H1 (cell line): ENCODE measurements around the gene MYO15A. TPM values are rescaled to one million over a fixed set of nuclear protein-coding genes. Genes with fewer than 3 reads are reported as not detected.

Experiments used
- CTCF ChIA-PET: fragments of 300-600 bp; sonication (Branson Sonifier 250); formaldehyde crosslinking; loops from one replicate; lab custom pipeline; 2021; ENCODE audit not compliant: partially characterized antibody; lab: Charles Lee
- POLR2A ChIA-PET: fragments of 300-600 bp; sonication (Branson Sonifier 250); formaldehyde crosslinking; loops from one replicate; lab custom pipeline; 2021; ENCODE audit warnings: inconsistent platforms; ENCODE audit not compliant: partially characterized antibody; lab: Charles Lee
- DNase-seq, 2 experiments: peaks; one replicate each; pipeline versions ENCODE4 v3.0.0 to v3.0.0-alpha.2; 2010 to 2022; ENCODE audit warnings: low spot score in 2 of 2, low read depth in 1 of 2, mixed read lengths in 1 of 2
- FAIRE-seq: peaks from 2 replicates; lab custom pipeline; 2011; peaks lifted over from hg19 to GRCh38; lab: Jason Lieb, UNC
- H2AFZ ChIP-seq: 2 replicates; pipeline ENCODE4 v1.8.1; 2012; ENCODE audit warnings: low read length, inconsistent platforms
- H2AK5ac ChIP-seq: 2 replicates; pipeline ENCODE4 v1.6.1; 2013; ENCODE audit warnings: low read depth, low read length
- H2BK120ac ChIP-seq: replicated peaks from 2 replicates; pipeline ENCODE3; 2013; ENCODE audit warnings: low read depth, low read length, inconsistent platforms
- H2BK12ac ChIP-seq: 2 replicates; pipeline ENCODE4 v1.6.1; 2013; ENCODE audit warnings: low read depth, low read length
- H2BK15ac ChIP-seq: 2 replicates; pipeline ENCODE4 v1.6.1; 2013; ENCODE audit warnings: low read length
- H2BK20ac ChIP-seq: 2 replicates; pipeline ENCODE4 v1.6.1; 2013; ENCODE audit warnings: low read length
- H2BK5ac ChIP-seq: 2 replicates; pipeline ENCODE4 v1.6.1; 2013; ENCODE audit warnings: low read depth, low read length
- H3K14ac ChIP-seq: 2 replicates; pipeline ENCODE4 v1.6.1; 2013; ENCODE audit warnings: inconsistent platforms; ENCODE audit not compliant: insufficient read length
- H3K18ac ChIP-seq: 2 replicates; pipeline ENCODE4 v1.6.1; 2013; ENCODE audit warnings: low read length; ENCODE audit errors: extremely low read depth
- H3K23ac ChIP-seq: 2 replicates; pipeline ENCODE4 v1.6.1; 2013; ENCODE audit warnings: inconsistent platforms; ENCODE audit not compliant: insufficient read length
- H3K23me2 ChIP-seq: 2 replicates; pipeline ENCODE4 v1.6.1; 2013; ENCODE audit warnings: low read depth, low read length
- H3K27ac ChIP-seq: 2 replicates; pipeline ENCODE4 v1.6.1; 2011; ENCODE audit warnings: low read depth, low read length, inconsistent platforms
- H3K27me3 ChIP-seq, 4 experiments: replicated peaks in 1 of 4; 1 replicate in 1 of 4; 2 replicates in 3 of 4; pipeline versions ENCODE4 v1.6.1 to v1.8.1; 2011 to 2013; ENCODE audit warnings: low read length in 3 of 4, mild to moderate bottlenecking in 3 of 4, inconsistent platforms in 2 of 4, mixed read lengths in 2 of 4, moderate library complexity in 1 of 4; ENCODE audit not compliant: control insufficient read depth in 3 of 4, insufficient read depth in 3 of 4; ENCODE audit errors: extremely low read depth in 1 of 4
- H3K36me3 ChIP-seq, 4 experiments: 2 replicates each; pipeline versions ENCODE4 v1.6.1 to v1.8.1; 2011 to 2013; ENCODE audit warnings: mild to moderate bottlenecking in 4 of 4, low read length in 3 of 4, moderate library complexity in 2 of 4, control low read depth in 1 of 4, inconsistent platforms in 1 of 4; ENCODE audit not compliant: insufficient read depth in 4 of 4, control insufficient read depth in 2 of 4
- H3K4ac ChIP-seq: replicated peaks from 2 replicates; pipeline ENCODE3; 2013; ENCODE audit warnings: low read length, low read depth, mixed read lengths, inconsistent platforms; ENCODE audit not compliant: insufficient read length
- H3K4me1 ChIP-seq, 4 experiments: replicated peaks in 1 of 4; 1 replicate in 1 of 4; 2 replicates in 3 of 4; pipeline versions ENCODE4 v1.6.1 to v1.8.1; 2011 to 2013; ENCODE audit warnings: low read length in 3 of 4, inconsistent platforms in 2 of 4, mixed read lengths in 1 of 4; ENCODE audit not compliant: insufficient read depth in 4 of 4, control insufficient read depth in 3 of 4
- H3K4me2 ChIP-seq, 2 experiments: 2 replicates each; pipeline versions ENCODE4 v1.6.1 to v1.8.1; 2011 to 2013; ENCODE audit warnings: low read depth in 2 of 2, low read length in 2 of 2, control low read depth in 1 of 2, inconsistent platforms in 1 of 2, mild to moderate bottlenecking in 1 of 2; ENCODE audit not compliant: insufficient read depth in 1 of 2
- H3K4me3 ChIP-seq, 4 experiments: fragments of 200-600, 300-600 bp in 1 of 4; sonication (generic), shearing (Covaris generic), sonication (Bioruptor Twin) in 1 of 4; 2 replicates each; pipeline versions ENCODE4 v1.5.1 to v1.8.1; 2011 to 2016; ENCODE audit warnings: low read length in 4 of 4, low read depth in 3 of 4, control low read depth in 2 of 4, inconsistent platforms in 2 of 4, mild to moderate bottlenecking in 2 of 4, mixed read lengths in 1 of 4, moderate library complexity in 1 of 4; ENCODE audit not compliant: insufficient read depth in 2 of 4; ENCODE audit errors: extremely low read depth in 1 of 4
- H3K56ac ChIP-seq: replicated peaks from 2 replicates; pipeline ENCODE3; 2013; ENCODE audit warnings: low read depth, mild to moderate bottlenecking, mixed read lengths, low read length, inconsistent platforms; ENCODE audit not compliant: insufficient read length
- H3K79me1 ChIP-seq: 2 replicates; pipeline ENCODE4 v1.6.1; 2013; ENCODE audit warnings: low read depth, low read length, control low read depth
- H3K79me2 ChIP-seq, 2 experiments: 2 replicates each; pipeline versions ENCODE4 v1.6.1 to v1.8.1; 2012 to 2013; ENCODE audit warnings: low read length in 2 of 2, mild to moderate bottlenecking in 2 of 2, inconsistent platforms in 1 of 2; ENCODE audit not compliant: insufficient read depth in 2 of 2, control insufficient read depth in 1 of 2
- H3K9ac ChIP-seq, 4 experiments: replicated peaks in 1 of 4; 1 replicate in 1 of 4; 2 replicates in 3 of 4; pipeline versions ENCODE4 v1.6.1 to v1.8.1; 2011 to 2013; ENCODE audit warnings: low read depth in 3 of 4, low read length in 3 of 4, control low read depth in 2 of 4, mild to moderate bottlenecking in 2 of 4, moderate library complexity in 2 of 4, inconsistent platforms in 1 of 4; ENCODE audit errors: extremely low read depth in 1 of 4
- H3K9me3 ChIP-seq, 2 experiments: 2 replicates each; pipeline versions ENCODE4 v1.6.1 to v1.8.1; 2012 to 2013; ENCODE audit warnings: mild to moderate bottlenecking in 2 of 2, moderate library complexity in 2 of 2, control low read depth in 1 of 2, inconsistent platforms in 1 of 2, low read depth in 1 of 2, low read length in 1 of 2, mixed read lengths in 1 of 2; ENCODE audit not compliant: insufficient read depth in 2 of 2
- H4K20me1 ChIP-seq, 2 experiments: replicated peaks in 1 of 2; 2 replicates each; pipeline versions ENCODE3 to v1.8.1; 2011 to 2013; ENCODE audit warnings: inconsistent platforms in 2 of 2, low read length in 2 of 2, mild to moderate bottlenecking in 1 of 2; ENCODE audit not compliant: insufficient read depth in 2 of 2, control insufficient read depth in 1 of 2
- H4K5ac ChIP-seq: 2 replicates; pipeline ENCODE4 v1.6.1; 2013; ENCODE audit warnings: low read length, low read depth, mixed read lengths, inconsistent platforms; ENCODE audit not compliant: insufficient read length
- H4K8ac ChIP-seq: 2 replicates; pipeline ENCODE4 v1.8.0; 2013; ENCODE audit warnings: mild to moderate bottlenecking, moderate library complexity, low read length, inconsistent platforms; ENCODE audit not compliant: insufficient read depth; ENCODE audit errors: extremely low read depth
- H4K91ac ChIP-seq: replicated peaks from 2 replicates; pipeline ENCODE3; 2013; ENCODE audit warnings: low read length, mixed read lengths, inconsistent platforms; ENCODE audit not compliant: insufficient read length
- CBX5 ChIP-seq: fragments of 300-800, 300-1000 bp; sonication (generic); IDR thresholded peaks from 2 replicates; pipeline ENCODE4 v1.7.1; 2016; ENCODE audit warnings: antibody characterized with exemption, low read length, low read depth
- E2F6 ChIP-seq: IDR thresholded peaks from 2 replicates; pipeline ENCODE4 v1.6.1; 2012; ENCODE audit warnings: inconsistent platforms
- EP300 ChIP-seq, 2 experiments: IDR thresholded peaks; 1 replicate in 1 of 2; 2 replicates in 1 of 2; pipeline ENCODE4 v1.6.1; 2011 to 2012; ENCODE audit warnings: low read depth in 2 of 2, low read length in 2 of 2, mild to moderate bottlenecking in 2 of 2, borderline replicate concordance in 1 of 2, inconsistent platforms in 1 of 2, moderate library complexity in 1 of 2
- EZH2 ChIP-seq: fragments of 200-600 bp; sonication (generic); IDR thresholded peaks from 2 replicates; pipeline ENCODE4 v1.7.1; 2012; ENCODE audit warnings: low read depth, mild to moderate bottlenecking, moderate library complexity, low read length, inconsistent platforms; ENCODE audit not compliant: severe bottlenecking
- GABPA ChIP-seq: IDR thresholded peaks from 2 replicates; pipeline ENCODE4 v1.6.1; 2011; ENCODE audit warnings: mild to moderate bottlenecking, low read length, moderate library complexity, borderline replicate concordance; ENCODE audit not compliant: insufficient read depth
- HDAC6 ChIP-seq: IDR thresholded peaks from one replicate; pipeline ENCODE4 v1.7.1; 2012; ENCODE audit warnings: low read depth, mild to moderate bottlenecking, inconsistent platforms, low read length, moderate library complexity
- RAD21 ChIP-seq, 2 experiments: IDR thresholded peaks in 1 of 2; conservative IDR thresholded peaks in 1 of 2; 2 replicates each; pipeline ENCODE4 v1.6.1; 2011; ENCODE audit warnings: low read depth in 2 of 2, low read length in 2 of 2, improper control_type of control experiment in 1 of 2, inconsistent platforms in 1 of 2, mild to moderate bottlenecking in 1 of 2, moderate library complexity in 1 of 2
- USF2 ChIP-seq: IDR thresholded peaks from 2 replicates; pipeline ENCODE4 v1.6.1; 2011; ENCODE audit warnings: low read length, improper control_type of control experiment
- ZNF274 ChIP-seq: IDR thresholded peaks from 2 replicates; pipeline ENCODE4 v1.7.0; 2012; ENCODE audit warnings: low read length, borderline replicate concordance; ENCODE audit errors: extremely low read depth
- WGBS, 2 experiments: shearing (Covaris generic) in 1 of 2; methylation state at CpG; one replicate each; pipeline versions ENCODE4 v1.1.6 to v1.1.7; 2013 to 2015; ENCODE audit warnings: low lambda C conversion rate in 2 of 2, mixed read lengths in 2 of 2, inconsistent platforms in 1 of 2, low coverage in 1 of 2, missing lambda C conversion rate in 1 of 2; ENCODE audit not compliant: insufficient replicate concordance in 2 of 2, insufficient coverage in 1 of 2, insufficient read length in 1 of 2; ENCODE audit errors: extremely low coverage in 1 of 2, missing lambda C conversion rate in 1 of 2; 5-methylcytosine and 5-hydroxymethylcytosine counted together
- polyA plus RNA-seq, 7 experiments: library from polyadenylated mRNA; depleted of rRNA in 3 of 7; stranded (reverse) in 5 of 7; unstranded in 2 of 7; fragments of >200 nt in 5 of 7; fragments of 200-250 nt in 2 of 7; gene quantifications; 1 replicate in 5 of 7; 2 replicates in 1 of 7; 4 replicates in 1 of 7; pipeline versions ENCODE4 v1.2.1 to v1.2.3, GENCODE V29; 2011 to 2013; ENCODE audit warnings: missing spikeins in 2 of 7, mixed read lengths in 2 of 7
- total RNA-seq: library from RNA; stranded (reverse); fragmentation: NEBNext Ultra II Directional; extraction: Animal tissue kit (Norgen Biotek cat#: 25700); gene quantifications from 2 replicates; pipeline ENCODE4 v1.2.1, GENCODE V29; 2021

MYO15A gene
- total and polyA plus RNA-seq, 2 of the 8 experiments (the other 6 are each of a cell fraction or from before 2014, with no cell fraction given) = 1.6 to 4.2 TPM

GRCh38 chr17:18106211-18106610 lies 2.3 kb upstream of the MYO15A start:
- H2AK5ac ChIP-seq = no peak overlapping the region
- no peaks in the 10 kb centered on the region for H3K27me3 ChIP-seq
- H4K91ac ChIP-seq = no peak overlapping the region
- FAIRE-seq (no peak), DNase-seq (no peak)
- H3K18ac ChIP-seq = no peak overlapping the region
- H3K23ac ChIP-seq = no peak overlapping the region
- 87% methylated on average over 9 of the region's 9 CpGs; no CpG with 5 or more reads in 1 of the 2 experiments for WGBS, 2 experiments
- no peak overlapping the region for H2BK20ac ChIP-seq
- H2BK15ac ChIP-seq = no peak overlapping the region
- ChIA-PET POLR2A (interaction anchor here (3.3 kb wide), 1 partner anchor 8 kb away, joined by 17 read pairs; no protein-coding TSS in a partner anchor), CTCF (no interaction called here)
- H3K9ac ChIP-seq = no peak overlapping the region
- no peaks in the 10 kb centered on the region for H3K4me1 ChIP-seq
- H3K23me2 ChIP-seq = no peaks in the 10 kb centered on the region
- H2BK120ac ChIP-seq = no peak overlapping the region
- no peaks in the 10 kb centered on the region for H3K79me1 ChIP-seq
- no peak overlapping the region for H3K14ac ChIP-seq
- no peaks in the 10 kb centered on the region for H3K9me3 ChIP-seq
- H3K27ac ChIP-seq = no peak overlapping the region
- no peak overlapping the region for H3K4me2 ChIP-seq
- no peak overlapping the region for H4K5ac ChIP-seq
- H2BK12ac ChIP-seq = no peak overlapping the region
- no peak overlapping the region for H4K8ac ChIP-seq
- no peak overlapping the region for H3K56ac ChIP-seq
- no peak overlapping the region for H3K4me3 ChIP-seq
- no peak overlapping the region for H2AFZ ChIP-seq
- H3K4ac ChIP-seq = no peak overlapping the region
- H3K79me2 ChIP-seq = no peaks in the 10 kb centered on the region
- H3K36me3 ChIP-seq = peaks cover 2 to 16% (median 6%) of the 10 kb centered on the region in 4 experiments; a peak in 4 of 8 replicates
- no peak overlapping the region for H2BK5ac ChIP-seq
- H4K20me1 ChIP-seq = peaks cover 4 to 9% of the 10 kb centered on the region in 2 experiments
- no peak for TF ChIP-seq EP300 (IDR thresholded peaks at IDR 0.05; ENCODE audit: borderline replicate concordance in 1 of 2, low read depth in 2 of 2, low read length in 2 of 2)
- no peak for TF ChIP-seq RAD21 (IDR thresholded peaks at IDR 0.05 in 1 of 2, conservative IDR thresholded peaks at IDR 0.05 in 1 of 2; ENCODE audit: low read depth in 2 of 2, low read length in 2 of 2)
- no peak for TF ChIP-seq E2F6
- TF ChIP-seq HDAC6 = no peak
- no peak for TF ChIP-seq GABPA
- no peak for TF ChIP-seq CBX5
- TF ChIP-seq USF2 = no peak
- TF ChIP-seq ZNF274 = no peak
- no peak for TF ChIP-seq EZH2
